NK-92 (cell line): ENCODE data around the gene NDOR1.
A peak's percentile ranks its signal among the peaks of the same experiment; 100 is the strongest.

ENCODE experiments used
- DNase-seq: peaks from one replicate; lab custom pipeline; 2025; ENCODE audit not compliant: unreplicated experiment; lab: John Stamatoyannopoulos, UW

NDOR1 gene

DNA sequence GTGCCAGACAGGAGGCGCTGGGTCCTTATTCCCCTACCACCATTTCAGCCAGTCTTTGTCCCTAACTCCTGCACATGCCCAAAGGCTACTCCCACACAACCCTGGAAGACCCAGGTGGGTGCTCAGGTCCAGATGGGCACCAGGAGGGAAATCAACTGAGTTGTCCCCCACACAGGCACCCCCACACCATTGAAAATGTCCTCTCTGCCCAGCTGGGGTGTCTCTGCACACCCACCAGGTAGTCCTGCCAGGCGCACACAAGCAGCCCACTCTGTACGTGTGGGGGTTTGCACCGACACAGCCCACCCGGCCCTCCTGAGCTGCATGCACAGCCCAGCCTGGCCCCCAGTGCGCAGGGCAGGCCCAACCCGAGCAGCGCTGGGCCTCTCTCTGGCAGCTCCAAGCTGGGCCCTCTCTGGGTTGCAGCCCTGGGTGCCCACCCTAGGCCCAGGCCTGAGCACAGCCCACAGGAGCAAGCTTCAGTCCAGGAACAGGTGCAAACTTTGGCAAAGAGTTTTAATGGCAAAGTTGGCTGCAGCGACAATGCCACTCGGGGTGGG lies 14.3 kb downstream of the NDOR1 start:
- DNase-seq = no peak

GRCh38 chr9:137220317-137221094 lies 15.0 kb downstream of the NDOR1 start:
- DNase-seq = no peak

- DNase-seq = no peak
These were observed 15.6 kb downstream of the NDOR1 start for GRCh38 chr9:137221095-137221505.

- no peak for DNase-seq
These were observed 16.1 kb downstream of the NDOR1 start for GRCh38 chr9:137221506-137222111.

DNA sequence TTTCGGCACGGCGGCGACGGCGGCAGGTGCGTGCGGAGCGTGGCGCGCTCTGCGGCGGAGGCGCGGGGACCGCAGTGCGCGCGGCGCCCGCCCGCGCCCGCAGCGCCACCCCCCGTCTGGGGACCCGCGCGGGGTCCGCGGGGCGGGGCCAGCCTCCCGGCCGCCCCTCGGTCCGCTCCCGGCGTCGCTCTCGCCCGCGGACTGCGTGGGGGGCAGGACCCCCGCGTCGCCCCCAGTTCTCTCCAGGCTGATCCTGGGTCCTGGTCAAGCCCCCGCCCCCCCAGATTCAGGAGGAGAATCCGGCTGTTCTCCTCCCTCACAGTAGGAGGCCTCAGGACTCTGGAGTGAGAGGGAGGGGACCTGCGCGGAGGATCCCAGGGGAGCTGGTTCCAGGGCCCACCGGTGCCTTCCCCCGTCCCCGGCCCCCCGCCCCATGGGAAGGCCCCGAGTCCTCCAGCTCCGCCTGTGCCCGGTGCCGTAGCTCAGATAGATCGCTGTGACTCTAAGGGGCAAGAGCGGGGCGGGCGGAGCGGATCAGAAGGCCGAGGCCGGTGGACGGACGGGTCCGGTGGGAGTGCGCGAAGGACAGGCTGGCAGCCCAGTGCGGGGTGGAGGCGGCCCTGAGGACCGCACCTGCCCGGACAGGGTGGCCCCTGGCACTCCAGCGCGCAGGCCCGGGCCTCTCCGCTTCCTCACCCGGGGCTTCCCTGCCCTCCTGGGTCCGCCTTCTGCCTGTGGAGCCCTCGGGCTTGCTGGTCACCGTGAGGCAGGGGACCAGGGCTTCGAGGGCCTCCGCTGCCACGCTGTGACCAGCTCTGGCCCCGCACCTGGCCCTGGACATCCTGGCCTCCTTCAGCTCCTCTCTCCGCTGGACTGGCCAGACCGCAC lies 16.9 kb downstream of the NDOR1 start, which contains the start of gene RNF208:
RNF208 (minus strand) TSS at position 51 of the 888 bp plus-strand sequence. CDS start 1,028 bp downstream, outside the sequence.
- DNase-seq = no peak

DNA sequence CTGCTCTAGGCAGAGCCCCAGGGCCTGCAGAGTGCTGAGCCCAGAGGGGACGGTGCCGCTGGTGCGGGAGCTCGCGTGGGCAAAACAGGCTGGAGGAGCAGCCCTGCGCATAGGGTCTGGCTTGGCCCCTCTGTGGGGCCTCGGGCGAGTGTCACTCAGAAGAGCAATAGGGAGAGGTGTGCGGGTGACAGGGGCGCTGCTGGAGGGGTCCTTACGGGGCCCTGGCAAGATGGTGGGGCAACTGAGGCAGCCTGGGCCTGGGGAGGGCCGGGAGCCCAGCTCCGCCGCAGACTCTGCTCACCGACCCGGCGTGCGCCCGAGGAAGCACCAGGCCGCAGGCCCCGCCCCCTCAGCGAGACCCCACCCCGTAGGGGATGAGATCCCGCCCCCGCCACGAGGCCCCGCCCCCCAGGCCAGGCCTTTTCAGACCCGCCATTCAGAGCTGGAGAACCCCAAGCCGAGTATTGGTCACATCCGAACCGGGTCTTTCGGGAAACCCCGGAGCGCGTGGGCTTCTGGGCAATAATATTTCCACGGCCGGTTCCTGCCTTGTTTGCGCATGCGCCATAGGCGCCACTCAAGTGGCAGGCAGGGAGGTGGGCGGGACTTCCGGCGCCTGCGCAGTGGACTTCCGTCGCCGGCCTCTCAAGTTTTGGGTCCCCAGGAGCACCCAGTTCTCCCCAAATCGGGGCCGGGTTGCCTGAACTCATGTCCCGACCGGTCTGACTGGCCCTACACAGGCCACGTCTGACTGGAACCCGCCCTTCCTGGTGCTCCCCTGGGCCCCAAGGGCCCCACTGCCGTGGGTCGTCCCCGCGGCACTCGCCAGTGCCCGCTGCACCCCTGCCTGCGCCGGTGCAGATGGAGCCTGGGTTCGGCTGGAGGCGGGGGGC lies 17.8 kb downstream of the NDOR1 start:
- DNase-seq = peak; percentile 95

DNA sequence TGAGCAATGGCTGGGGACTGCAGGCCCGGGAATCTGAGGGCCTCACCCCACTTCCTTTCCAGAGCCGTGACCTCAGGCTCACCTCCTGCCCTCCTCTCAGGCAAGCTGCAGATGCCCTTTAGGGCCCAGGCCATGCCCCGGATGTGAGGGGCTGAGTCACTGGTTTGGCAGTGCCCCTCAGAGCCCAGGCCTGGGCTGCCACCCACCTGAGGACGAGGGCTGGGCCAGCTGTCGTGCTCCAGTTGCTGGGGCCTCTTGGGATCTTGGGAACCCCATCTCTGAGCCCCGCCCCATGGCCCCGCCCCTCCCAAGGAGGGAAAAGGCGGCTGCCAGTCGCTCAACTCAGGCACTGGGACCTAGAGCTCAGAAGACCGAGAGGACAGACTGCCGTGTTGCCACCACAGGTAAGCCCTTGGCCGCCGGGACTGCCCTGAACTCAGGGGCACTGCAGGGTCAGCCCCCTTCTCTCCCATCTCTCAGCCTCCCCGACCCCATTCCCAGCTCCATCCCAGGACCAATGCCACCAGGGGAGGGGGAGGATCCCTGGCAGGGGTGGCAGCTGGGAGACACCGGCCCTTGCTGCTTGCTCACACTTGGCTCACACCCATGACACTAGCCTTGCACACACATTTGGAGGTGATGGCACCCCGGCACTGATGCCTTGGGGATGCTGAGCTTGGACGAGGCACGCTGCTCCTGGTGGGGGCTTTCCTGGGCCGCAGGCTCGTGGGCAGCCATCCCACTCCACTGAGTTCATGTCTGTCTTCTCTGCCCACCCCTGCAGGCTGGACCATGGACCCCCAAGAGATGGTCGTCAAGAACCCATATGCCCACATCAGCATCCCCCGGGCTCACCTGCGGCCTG lies 19.6 kb downstream of the NDOR1 start, which contains the start of gene CYSRT1:
CYSRT1 (plus strand) TSS at position 345 of the 865 bp plus-strand sequence; CDS start at position 793, 448 bp downstream.
- no peak for DNase-seq

DNA sequence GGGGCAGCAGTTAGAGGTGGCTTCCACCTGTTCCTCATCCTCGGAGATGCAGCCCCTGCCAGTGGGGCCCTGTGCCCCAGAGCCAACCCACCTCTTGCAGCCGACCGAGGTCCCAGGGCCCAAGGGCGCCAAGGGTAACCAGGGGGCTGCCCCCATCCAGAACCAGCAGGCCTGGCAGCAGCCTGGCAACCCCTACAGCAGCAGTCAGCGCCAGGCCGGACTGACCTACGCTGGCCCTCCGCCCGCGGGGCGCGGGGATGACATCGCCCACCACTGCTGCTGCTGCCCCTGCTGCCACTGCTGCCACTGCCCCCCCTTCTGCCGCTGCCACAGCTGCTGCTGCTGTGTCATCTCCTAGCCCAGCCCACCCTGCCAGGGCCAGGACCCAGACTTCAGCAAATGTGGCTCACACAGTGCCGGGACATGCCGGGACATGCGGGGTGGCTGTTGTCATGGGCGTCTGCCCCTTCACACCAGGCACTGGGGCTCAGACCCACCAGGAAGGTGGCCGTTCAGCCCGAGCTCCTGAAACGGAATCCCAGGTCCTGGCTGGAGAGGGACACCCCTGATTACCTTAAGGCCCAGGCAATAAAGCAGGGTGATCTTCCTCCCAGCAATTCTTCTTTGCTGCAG lies 20.3 kb downstream of the NDOR1 start:
- no peak for DNase-seq

GRCh38 chr9:137226338-137227053 lies 21.0 kb downstream of the NDOR1 start:
- no peak for DNase-seq

DNA sequence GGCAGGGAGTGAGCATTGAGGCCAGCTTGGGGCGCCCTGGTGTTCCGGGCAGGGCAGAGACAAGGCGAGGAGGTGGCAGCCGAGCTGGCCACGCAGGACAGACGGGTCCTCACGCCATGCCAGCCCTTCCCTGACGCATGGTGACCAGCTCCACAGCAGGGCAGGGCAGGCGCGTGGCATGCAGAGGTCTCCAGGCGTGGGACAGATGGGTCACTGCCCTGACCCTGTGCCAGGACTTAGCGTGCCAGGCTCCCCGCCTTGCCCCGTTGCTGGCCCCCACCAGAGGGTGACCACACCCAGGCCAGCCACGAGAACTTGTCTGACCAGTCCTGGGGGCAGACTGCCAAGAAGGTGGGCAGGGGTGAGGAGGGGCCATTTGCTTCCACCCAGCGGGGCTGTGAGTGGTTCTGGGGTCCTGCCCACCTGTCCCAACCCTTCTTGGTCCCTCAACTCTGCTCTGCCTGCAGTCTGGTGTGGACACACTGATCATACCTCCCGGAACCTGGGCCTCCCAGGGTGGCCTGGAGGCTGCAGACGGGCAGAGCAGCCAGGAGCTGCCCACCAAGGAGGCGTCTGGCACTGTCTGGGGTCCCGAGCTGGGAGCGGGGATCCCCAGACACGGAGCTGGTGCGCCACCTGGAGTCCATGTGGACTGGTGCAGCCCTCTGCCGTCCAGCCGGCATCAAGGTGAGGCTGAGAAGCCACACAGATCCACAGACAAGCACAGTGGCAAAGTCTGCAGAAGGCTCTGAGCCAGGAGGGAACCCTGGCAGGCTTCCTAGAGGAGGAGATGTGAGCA lies 21.8 kb downstream of the NDOR1 start, which contains the start of gene RNF224:
RNF224 (plus strand) TSS at position 449 of the 799 bp plus-strand sequence. CDS start 834 bp downstream, outside the sequence.
- no peak for DNase-seq

DNA sequence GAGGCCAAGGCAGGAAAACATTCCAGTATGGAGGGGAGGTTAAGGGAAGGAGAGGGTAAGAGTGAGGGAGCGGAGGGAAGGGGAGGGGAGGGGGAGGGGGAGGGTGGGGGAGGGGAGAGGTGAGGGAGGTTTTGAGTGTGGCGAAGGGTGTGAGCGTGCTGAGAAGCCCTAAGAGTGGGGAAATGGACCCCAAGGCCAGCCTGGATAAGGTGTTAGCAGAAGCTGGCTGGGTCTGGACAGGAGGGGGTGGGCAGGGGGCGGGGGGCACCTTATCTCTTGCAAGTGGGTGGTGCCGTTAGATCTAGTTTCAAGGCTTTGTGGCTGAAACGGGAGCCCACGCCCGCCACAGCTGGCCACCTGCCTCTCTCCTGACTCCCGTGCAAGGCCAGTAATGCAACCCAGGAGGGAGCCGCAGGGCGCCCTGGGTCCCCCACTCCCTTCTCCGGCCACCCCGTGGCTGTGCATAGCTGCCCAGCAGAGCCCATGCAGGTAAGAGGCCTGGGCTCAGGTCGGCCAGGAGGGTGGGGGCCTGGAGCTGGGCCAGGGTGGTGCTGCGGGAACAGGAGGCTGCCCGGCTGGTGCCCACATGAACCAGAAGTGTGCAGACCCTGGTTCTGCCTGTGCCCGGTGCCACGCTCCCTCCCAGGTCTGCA lies 22.5 kb downstream of the NDOR1 start:
- DNase-seq = no peak

DNA sequence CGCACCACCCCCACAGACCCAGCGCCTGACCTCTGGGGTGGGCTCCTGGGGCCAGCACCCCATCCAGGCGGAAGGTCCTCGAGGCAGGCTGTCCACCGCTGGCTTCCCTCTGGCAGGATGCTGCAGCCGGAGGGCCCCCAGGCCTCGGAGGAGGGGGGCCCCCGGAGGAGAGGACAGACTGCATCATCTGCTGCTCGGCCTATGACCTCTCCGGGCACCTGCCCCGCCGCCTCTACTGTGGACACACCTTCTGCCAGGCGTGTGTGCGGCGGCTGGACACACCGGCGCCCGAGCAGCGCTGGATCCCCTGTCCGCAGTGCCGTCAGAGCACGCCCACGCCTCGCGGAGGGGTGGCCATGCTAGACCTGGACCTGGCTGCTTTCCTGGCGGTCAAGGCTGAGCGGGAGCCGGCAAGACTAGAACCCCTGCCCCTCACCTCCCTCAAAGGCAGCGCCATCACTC lies 23.0 kb downstream of the NDOR1 start:
- no peak for DNase-seq

- DNase-seq = no peak
These were observed 23.7 kb downstream of the NDOR1 start for GRCh38 chr9:137228968-137229896.

- DNase-seq = no peak
These were observed 24.6 kb downstream of the NDOR1 start for GRCh38 chr9:137229903-137230704.
